NCI-H2171 treated with DMSO at 0.1 percent for 48 hours (cell line): ENCODE results near the gene RBMS3.

Experiments used
- DNase-seq: peaks from one replicate; lab custom pipeline; 2025; lab: John Stamatoyannopoulos, UW

The RBMS3 gene

DNA sequence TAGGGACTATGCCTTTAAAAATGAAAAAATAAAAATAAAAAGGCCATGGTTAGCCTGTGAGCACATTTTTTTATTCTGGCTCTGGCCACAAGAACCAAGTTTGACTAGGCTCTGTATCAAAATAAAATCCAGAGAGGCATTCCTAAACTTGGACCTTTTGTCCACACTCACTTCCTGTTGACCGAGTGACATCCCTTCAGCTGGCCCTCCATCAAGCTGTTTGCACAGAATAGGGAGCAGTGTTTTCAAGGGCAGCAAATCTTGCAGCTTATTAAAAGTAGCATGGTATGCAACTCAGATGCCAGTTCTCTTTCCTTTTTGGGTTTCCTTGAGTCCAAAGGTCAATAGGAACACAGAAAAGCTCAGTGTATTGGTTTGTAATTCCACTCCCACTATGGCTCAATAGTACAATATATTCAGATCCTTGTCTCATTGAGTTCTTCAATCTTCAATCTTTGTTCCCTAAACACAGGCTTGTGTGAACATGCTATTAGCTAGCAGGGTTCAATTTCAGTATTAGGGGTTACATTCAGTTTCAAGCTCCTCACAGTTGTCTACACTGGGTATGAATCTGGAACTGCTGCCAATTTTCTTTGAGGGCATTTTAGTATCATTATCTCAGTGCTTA is 244.5 kb downstream of the RBMS3 start:
- DNase-seq: peak; percentile 13

DNA sequence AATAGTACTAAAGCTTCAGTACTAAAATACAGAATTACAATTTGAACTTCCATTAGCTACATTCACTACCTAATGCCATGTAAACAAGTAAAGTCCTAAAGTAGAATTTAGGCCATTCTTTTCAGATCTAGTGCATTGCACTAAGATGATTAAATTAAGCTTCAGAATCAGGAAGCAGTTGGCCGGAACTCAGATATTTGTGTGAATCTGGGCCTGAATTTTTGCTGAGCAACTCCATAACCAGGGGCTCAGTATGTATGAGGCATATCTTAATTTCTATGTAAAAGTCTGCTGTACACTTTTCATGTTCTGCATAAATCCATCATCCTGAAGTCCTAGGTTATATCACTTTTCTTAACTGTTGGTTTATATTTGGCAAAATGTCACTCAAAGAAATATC is 246.4 kb downstream of the RBMS3 start:
- no peak for DNase-seq

DNA sequence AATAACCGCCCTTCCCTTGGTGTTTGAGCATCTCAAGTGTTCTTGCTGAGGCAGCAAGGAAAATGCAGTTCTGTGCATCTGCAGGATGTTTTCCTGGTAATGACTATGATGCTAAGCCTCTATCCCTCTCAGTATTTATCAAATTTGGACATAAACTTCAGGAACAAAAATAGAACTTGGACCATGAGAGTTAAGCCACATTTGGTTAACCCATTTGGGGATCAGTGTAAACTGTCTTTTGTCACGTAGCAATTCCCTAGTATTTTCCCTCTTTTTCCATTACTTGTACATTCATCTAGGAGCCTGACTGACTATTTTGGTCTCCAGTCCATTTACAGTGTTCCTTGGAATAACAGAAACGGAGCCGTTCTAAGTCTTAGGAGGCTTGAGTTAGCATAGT is 250.8 kb downstream of the RBMS3 start:
- no peak for DNase-seq

DNA sequence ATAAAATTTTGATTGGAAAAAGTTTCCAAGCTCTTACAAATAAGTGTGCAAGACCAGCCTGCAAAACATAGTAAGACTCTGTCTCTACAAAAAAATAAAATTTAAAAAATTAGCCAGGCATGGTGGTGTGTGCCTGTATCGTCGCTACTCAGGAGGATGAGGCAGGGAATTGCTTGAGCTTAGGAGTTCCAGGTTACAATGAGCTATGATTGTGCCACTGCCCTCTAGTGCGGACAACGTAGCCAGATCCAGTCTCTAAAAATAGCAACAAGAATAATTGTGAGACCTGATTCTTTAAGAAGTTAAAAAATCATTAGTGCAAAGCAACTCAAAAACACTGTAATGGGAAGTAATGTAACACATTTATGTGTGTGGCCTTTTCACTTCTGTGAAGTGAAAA is 251.6 kb downstream of the RBMS3 start:
- DNase-seq: no peak

DNA sequence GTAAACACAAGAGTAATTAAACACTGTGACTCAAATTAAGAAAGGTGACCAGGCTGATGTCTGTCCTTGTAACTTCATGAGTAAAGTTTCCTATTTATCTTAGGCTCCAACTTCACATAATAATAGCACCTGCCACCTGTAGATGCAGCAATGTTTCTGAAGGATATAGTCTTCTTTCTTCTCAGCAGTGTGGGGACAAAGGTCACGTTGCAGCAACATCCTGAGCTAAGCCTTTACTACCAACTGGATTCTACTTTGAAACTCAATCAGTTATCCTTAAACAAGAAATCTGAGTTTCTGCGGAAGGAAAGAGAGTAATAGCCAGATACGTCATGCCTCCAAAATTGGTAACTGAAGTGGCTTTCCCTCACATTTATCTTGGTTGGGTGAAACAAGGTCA is 253.1 kb downstream of the RBMS3 start:
- DNase-seq: no peak

DNA sequence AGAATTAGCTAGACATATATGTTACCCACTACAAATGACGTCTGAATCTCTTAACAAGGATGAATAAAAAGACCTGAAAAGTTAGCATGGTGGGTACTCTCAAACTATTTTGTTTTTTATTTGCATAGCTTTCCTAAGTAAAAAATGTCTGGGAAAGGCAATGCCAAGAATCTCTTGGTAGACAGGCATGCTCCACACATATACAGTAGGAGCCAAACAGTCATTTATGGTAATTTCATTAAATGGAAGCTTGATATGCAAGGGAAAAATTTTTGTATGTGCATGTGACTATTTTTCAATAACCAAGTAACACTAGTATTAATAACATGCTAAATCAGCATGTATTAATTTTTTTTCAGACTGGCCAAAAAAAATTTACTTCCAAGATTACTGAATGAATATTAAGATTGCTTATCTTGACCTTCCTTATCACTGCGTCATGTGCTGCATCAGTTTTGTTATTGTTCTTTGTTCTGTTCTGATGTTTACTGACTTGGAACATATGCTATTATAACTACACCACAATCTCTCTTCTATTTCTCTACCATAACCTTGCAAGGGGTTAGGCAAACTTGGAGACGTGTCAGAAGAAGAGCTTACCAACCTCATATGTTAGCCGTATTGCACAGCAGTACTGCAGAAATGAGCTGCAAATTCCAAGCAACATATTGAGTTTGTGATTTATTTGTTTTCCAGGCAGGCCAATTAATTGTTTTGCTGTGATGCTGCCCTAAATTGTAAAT is 255.3 kb downstream of the RBMS3 start:
- no peak for DNase-seq

DNA sequence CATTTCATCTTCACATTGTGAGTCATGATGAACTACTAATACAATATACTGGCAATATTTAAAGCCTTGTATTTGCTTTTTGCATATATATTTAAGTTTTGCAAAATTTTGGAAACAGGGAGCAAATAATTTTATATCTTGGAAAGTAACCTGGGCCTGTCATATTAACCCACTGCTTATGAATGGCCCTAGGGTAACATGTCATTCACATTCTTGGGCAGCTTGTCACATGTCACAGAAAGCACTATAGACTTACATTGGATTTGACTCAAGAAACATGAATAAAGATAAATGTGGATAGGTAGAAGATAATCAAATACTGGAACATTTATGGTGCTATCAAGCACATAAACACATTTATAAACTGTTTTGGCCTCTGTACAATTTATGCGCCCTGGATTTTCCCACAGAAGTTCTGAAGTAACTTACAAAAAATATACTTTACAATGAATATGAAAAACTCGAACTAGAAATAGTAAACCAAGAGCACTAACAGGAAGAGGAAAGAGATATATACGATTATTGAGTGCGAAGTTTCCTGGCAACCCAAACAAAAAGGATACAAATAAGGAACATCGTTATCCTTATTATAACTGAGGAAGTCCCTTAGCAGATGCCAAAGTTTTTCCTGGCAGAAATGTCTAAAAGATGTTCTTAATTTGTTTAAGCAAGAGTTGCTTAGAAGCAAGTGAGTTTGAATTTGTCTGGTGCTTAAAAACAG is 257.2 kb downstream of the RBMS3 start:
- DNase-seq: no peak

DNA sequence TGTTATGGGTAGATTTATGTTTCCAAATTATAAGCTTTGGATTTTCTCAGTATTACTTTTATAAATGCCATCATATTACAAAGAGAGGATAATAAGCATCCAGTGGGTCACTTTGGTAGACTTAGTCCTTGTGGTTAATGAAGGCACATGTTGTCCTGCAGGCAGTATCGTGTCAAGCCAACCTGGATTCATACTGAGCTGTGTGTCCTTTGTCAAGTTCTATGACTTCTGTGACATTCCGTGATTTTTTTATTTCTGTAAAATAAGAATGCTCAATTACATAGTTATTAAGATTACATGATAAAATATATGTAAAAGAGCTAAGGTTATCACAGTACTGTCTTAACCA is 257.7 kb downstream of the RBMS3 start:
- no peak for DNase-seq

DNA sequence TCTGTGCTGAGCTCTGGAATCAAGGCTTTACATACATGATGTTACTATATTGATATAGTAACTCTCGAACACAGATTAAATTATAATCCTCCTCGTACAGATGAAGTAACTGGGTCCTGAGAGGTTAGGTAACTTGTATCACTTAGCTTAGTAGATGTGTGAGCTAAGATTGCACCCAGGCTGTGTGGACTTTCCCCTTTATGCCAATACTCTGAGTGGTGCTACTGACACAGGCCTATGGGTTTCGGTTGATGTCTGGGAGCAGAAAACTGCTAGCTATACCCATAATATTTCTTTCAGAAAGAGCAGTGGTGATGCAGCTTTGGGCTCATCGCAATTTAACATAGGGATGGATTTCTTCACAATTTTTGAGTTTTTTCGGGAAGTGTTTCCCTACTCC is 259.7 kb downstream of the RBMS3 start:
- DNase-seq: no peak

DNA sequence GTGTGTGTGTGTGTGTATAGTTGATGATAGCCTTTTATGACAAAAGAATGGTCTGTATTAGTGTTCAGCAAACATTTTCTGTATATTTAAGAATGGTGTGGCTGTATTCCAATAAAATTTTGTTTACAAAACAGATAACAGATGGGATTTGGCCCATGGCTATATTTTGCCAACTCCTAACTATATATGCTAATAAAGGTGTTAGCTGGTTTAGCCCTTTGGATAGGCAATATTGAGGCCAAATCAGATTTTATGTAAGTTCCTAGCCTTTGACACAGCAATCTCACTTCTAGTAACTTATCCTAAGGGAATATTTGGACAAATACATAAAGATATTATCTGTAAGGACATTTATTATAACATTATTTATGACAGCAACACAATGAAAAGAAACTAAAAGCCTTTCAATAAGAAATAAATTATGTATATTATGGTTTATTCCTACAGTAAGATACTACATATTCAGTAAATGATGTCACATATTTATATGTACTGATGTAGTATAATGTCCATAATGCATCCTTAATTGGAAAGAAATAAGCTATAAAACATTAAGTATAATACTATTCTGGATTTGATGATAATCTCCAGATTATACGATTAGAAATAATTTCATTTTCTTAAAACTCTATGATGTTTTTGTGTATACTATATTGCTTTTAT is 264.0 kb downstream of the RBMS3 start:
- no peak for DNase-seq

DNA sequence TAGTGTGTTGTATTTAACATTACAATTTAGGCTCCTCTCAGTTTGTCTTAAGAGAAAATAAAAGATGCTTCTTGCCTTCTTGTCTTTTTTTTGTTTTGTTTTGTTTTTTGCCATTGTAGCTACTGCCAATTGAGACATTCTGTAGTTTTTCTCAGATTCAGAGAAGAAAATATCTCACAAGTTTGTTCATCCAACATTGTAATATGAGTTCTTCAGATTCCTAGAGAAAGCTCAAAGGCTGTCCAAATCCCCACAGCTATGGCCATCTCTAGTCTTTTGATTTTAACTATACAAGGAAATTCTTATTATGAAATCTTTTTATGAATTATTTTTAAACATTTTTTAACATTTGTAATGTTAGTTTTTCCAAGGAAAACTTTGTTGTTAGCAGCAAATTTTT is 264.7 kb downstream of the RBMS3 start:
- no peak for DNase-seq

DNA sequence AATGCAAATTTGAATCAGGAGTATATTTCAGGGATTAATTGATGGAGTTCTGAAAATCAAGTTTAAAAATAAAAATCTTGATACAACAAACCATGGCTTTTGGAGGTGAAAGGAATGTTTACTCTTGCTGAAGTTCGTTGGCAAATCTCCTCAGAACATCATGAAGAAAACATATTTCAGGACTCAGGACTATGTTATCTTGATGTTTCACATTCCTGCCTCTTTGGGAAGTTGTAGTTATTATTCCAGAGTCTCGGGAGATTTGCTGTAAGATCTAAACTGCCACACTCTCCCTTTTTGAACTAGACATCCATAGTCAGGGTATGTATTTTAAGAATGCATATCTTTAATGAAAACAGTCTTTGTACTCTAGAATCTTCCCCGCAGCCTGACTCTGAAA is 271.2 kb downstream of the RBMS3 start:
- no peak for DNase-seq

DNA sequence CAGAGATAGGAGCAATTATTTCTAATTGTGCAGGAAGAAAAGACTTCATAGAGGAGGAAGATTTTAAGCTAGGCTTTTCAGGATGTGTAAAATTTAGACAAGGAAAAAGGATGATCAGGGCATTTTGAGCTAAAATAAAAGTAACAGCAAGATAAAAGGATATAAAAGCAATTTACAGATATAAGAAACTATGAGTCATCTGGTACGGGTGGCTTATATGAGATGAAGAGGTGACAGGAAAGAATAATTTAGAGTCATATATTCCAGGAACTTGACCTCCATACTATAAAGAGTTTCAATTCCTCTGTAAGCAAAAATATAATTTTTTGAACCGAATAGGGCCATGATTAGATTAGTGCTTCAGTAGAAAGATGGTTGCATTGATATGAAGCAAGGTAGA is 273.7 kb downstream of the RBMS3 start:
- DNase-seq: no peak

DNA sequence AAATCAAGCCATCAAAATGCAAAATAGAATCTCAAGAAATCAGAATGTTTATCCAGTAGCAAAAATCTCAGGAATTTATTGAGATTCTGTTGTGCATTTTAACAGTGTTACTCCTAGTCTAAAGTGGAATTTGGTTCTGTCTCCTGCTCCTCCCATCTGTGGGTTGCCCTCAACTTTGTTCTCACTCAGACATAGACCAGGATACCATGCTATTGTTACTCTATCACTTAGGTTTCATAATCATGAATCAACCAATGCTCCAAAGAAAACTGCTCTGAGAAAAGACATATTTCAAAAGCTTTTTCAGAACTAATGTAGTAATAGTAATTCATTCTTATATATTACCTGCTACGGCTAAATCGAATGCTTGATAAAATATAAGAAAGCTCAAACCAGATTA is 274.7 kb downstream of the RBMS3 start:
- no peak for DNase-seq

DNA sequence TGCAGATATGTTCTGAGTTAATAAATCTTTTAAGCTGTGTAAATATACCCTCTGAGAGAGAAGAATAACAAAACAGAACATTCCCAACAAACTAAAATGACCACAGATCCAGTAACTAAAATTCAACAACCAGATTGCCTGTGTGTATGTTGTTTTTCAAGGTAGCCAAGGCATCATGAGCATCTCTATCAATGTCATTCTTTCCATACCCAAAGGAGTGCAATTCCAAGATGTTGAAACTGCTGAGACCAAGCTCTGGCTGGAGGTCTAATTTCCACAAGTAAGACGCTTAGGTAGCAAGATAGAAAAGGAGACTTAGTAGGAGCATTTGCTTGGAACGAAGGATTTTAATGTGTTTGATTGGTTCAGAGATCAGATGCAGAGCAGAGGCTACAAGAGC is 276.3 kb downstream of the RBMS3 start:
- DNase-seq: no peak

DNA sequence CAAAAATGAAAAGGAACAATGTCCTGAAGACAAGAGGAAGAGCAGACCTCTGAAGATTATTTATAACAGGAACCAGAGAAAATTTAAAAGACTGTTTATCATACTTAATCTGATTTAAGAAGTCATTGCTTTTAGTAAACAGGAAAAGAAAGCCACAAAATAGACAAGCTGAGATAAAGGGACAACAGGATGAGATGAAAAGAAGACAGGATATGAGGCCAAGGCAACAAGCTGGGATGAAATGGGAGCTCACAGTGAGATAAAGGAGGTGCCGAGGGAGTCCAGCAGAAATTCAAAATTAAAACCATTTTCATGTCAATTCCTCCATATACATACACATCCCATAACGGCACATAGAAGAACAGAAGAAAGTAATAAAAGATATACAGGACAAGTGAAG is 277.0 kb downstream of the RBMS3 start:
- DNase-seq: no peak

DNA sequence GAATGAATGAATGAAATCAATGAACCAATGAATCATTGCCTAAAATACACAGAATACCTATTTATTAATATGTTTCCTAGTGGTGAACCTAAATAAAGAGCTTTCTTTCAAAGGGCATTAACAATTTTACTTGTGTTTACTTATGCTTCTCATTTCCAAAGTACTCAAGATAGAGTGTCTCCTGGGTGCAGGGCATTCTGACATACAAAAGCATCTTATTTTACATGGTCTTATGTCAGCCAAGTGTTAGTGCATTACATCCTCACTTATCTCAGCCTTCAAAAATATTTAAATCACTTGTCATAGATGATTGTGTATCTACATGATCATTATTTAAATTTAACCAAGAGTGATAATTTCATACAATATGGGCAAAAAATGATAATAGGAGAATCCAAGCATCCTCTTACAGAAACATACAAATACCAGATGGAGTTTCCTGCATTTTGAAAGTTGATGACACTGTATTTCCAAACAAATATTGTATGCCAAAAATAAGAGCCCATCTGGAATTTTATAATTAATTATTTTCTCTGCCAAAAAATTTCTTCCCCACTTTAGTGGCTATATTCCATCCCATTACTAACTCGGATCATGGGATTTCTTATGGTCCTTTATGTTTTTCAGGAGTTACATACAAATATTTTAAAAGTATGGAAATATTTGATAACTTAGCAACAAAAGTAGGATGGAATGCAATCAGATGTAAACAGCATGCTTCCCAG is 279.0 kb downstream of the RBMS3 start:
- DNase-seq: peak; percentile 35

DNA sequence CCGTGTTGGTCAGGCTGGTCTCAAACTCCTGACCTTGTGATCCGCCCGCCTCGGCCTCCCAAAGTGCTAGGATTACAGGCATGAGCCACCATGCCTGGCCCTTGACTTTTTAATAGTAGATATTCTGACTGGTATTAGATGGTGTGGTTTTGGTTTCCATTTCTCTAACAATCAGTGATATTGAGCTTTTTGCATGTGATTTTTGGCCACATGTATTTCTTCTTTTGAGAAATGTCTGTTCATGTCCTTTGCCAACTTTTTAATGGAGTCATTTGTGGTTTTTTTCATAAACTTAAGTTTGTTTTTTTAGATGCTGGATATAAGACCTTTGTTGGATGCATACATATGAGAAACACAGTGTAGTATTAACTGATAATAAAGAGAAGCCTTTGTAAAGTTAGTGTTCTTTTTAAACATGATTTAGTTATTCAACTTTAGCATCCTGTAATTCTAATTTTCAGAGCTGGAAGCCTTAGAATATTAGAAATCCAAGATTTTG is 280.8 kb downstream of the RBMS3 start:
- DNase-seq: no peak

DNA sequence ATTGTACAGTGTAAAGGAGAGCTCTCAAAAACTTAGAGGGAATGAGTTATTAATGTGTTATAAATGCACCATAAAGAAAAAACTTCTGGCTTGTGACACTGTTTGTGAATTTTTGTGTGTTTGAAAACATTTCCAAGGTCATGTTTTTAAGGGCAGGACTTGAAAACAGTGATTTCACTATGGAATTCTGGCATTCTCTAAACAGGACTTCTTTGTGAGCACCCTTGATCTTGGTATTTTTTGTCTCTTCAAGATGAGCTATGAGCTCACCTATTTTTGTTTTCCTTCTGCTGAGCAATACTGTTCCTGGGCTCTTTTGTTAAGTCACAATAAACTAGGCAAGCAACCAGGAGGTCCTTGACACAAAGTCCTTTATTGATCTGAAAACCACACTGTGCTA is 284.4 kb downstream of the RBMS3 start:
- no peak for DNase-seq

DNA sequence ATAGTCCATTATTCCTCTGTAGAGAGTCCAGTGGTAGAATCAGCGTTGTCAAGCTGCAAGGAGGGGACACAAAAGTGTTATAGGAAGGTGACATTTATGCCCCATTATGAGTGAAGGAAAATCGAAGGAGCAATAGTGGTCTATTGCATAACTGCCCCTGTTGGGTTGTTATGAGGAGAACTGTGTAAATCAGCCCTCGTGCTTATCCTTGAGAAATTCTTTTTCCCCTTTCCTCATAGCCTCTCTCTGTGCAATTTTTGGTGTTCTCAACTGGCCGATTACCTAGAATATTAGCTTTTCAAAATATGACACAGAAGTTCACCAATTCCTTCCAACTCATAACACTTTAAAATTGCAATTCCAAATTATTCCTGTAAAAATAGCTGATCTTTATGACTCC is 286.6 kb downstream of the RBMS3 start:
- DNase-seq: no peak

DNA sequence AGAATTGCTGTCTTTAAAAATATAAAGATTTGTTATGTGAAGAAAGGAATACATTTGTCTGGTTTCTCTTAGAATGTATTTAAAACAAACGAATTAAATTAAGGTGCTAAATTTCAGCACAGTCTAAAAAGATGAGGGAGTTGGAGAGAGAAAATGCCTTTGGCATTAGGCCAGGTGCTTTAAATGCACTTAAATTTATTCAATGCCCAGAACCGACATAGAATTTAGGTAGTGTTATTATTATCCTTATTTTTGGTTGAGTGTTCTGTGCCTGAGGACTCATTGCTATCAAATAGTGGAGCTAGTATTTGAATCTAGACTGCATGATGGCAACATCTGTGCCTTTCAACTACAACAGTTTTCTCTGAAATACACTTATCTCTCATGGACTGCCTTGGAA is 287.5 kb downstream of the RBMS3 start:
- no peak for DNase-seq

DNA sequence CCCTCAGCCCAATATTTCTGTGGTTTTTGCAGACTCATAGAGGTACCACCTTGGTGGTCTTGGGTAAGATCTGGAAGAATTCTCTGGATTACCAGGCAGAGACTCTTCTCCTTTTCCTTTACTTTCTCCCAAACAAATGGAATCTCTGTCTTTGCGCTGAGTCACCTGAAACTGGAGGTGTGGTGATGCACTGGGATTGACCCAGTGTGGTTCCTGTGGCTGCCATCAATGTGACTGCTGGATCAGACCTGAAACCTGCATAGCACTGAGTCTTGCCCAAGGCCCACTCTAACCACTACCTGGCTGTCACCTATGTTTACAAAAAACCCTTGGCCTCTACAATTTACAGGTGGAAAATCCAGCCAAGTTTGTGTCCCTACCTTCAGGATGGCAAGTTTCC is 295.3 kb downstream of the RBMS3 start:
- DNase-seq: no peak
